Calu3 (cell line): ENCODE data around the gene BEST2. TPM values are rescaled to one million over a fixed set of nuclear protein-coding genes. Genes with fewer than 3 reads are reported as not detected.
"Not testable (repeated sequence)": the region's sequence is repeated elsewhere in the genome, so short reads cannot be mapped to it uniquely, and the experiment has no call there.

Experiments used
- BruUV-seq: library from RNA; stranded (reverse); fragments of 400-500 nt; replicated peaks from 2 replicates; lab custom pipeline; 2021; lab: Mats Ljungman, UMichigan
- CTCF ChIA-PET: fragments of 300-600 bp; sonication (Branson Sonifier 250); formaldehyde crosslinking; loops from one replicate; lab custom pipeline; 2022; ENCODE audit warnings: antibody characterized with exemption; lab: Charles Lee
- DNase-seq: peaks from one replicate; pipeline ENCODE4 v3.0.0; 2022
- H3K27ac Mint-ChIP-seq: one replicate; pipeline ENCODE4 v1.8.0; 2022; ENCODE audit warnings: mixed read lengths; ENCODE audit not compliant: unreplicated experiment
- H3K27me3 Mint-ChIP-seq: one replicate; pipeline ENCODE4 v1.8.0; 2022; ENCODE audit warnings: mixed read lengths; ENCODE audit not compliant: unreplicated experiment
- H3K36me3 Mint-ChIP-seq: one replicate; pipeline ENCODE4 v1.8.0; 2022; ENCODE audit warnings: mild to moderate bottlenecking, moderate library complexity, mixed read lengths; ENCODE audit not compliant: insufficient read depth, unreplicated experiment
- H3K4me1 Mint-ChIP-seq: one replicate; pipeline ENCODE4 v1.8.0; 2022; ENCODE audit warnings: mild to moderate bottlenecking, low read depth, mixed read lengths; ENCODE audit not compliant: unreplicated experiment
- H3K4me3 Mint-ChIP-seq: one replicate; pipeline ENCODE4 v1.8.0; 2022; ENCODE audit warnings: mild to moderate bottlenecking, low read depth, moderate library complexity, mixed read lengths; ENCODE audit not compliant: unreplicated experiment
- H3K9me3 Mint-ChIP-seq: one replicate; pipeline ENCODE4 v1.8.0; 2022; ENCODE audit warnings: low read depth, mixed read lengths; ENCODE audit not compliant: unreplicated experiment
- CTCF ChIP-seq: fragments of 200-600 bp; IDR thresholded peaks from one replicate; pipeline ENCODE4 v1.8.0; 2022; ENCODE audit warnings: antibody characterized with exemption; ENCODE audit not compliant: unreplicated experiment
- intact Hi-C: fragments of 100-400 bp; cut with micrococcal nuclease; formaldehyde crosslinking; loops from one replicate; pipeline ENCODE4 v1.10.0; 2022; ENCODE audit not compliant: unreplicated experiment
- total RNA-seq: library from RNA; stranded (reverse); gene quantifications from 2 replicates; pipeline ENCODE4 v1.2.3, GENCODE V29; 2022

BEST2 gene
- total RNA-seq, 1 experiment from 2014 or later: not detected

- no peaks in the 10 kb centered on the region for H3K4me1 Mint-ChIP-seq
- CTCF ChIA-PET: no interaction called here
- no peak overlapping the region for H3K27ac Mint-ChIP-seq
- H3K4me3 Mint-ChIP-seq: no peak overlapping the region
- H3K36me3 Mint-ChIP-seq: peaks cover 45% of the 10 kb centered on the region
- no peaks in the 10 kb centered on the region for H3K27me3 Mint-ChIP-seq
- no peak for TF ChIP-seq CTCF
- H3K9me3 Mint-ChIP-seq: no peaks in the 10 kb centered on the region
- no TSS peak for BruUV-seq
- intact Hi-C loops: no loop called here
- DNase-seq: no peak
Measured at GRCh38 chr19:12706332-12706718, 45.3 kb upstream of the BEST2 start.

GRCh38 chr19:12708641-12709040, 43.0 kb upstream of the BEST2 start:
- no peaks in the 10 kb centered on the region for H3K9me3 Mint-ChIP-seq
- CTCF ChIA-PET: interaction anchor here (0.7 kb wide), 1 partner anchor 1485 kb away, joined by 3 read pairs; no protein-coding TSS in a partner anchor
- no peak for DNase-seq
- intact Hi-C loops: no loop called here
- H3K4me1 Mint-ChIP-seq: no peaks in the 10 kb centered on the region
- TF ChIP-seq CTCF: no peak
- no peaks in the 10 kb centered on the region for H3K27me3 Mint-ChIP-seq
- H3K27ac Mint-ChIP-seq: no peak overlapping the region
- H3K36me3 Mint-ChIP-seq: peaks cover 45% of the 10 kb centered on the region
- no peak overlapping the region for H3K4me3 Mint-ChIP-seq
- BruUV-seq: no TSS peak

GRCh38 chr19:12711187-12711586, 40.4 kb upstream of the BEST2 start:
- Mint-ChIP-seq H3K4me3 (no peak overlapping the region), H3K9me3 (no peaks in the 10 kb centered on the region), H3K27ac (no peak overlapping the region), H3K36me3 (peaks cover 49% of the 10 kb centered on the region), H3K27me3 (no peaks in the 10 kb centered on the region), H3K4me1 (no peaks in the 10 kb centered on the region)
- BruUV-seq: no TSS peak
- no peak for DNase-seq
- CTCF ChIA-PET: no interaction called here
- intact Hi-C loops: no loop called here
- TF ChIP-seq CTCF: no peak

- H3K9me3 Mint-ChIP-seq, CTCF ChIA-PET, H3K4me3 Mint-ChIP-seq, H3K4me1 Mint-ChIP-seq, H3K27me3 Mint-ChIP-seq, intact Hi-C loops, BruUV-seq, H3K27ac Mint-ChIP-seq: not testable (repeated sequence)
- peak; percentile 37 for DNase-seq
- H3K36me3 Mint-ChIP-seq: peaks cover 50% of the 10 kb centered on the region
Measured at GRCh38 chr19:12712077-12712476, 39.5 kb upstream of the BEST2 start.

- H3K4me1 Mint-ChIP-seq, CTCF ChIA-PET, H3K4me3 Mint-ChIP-seq, H3K9me3 Mint-ChIP-seq, H3K27me3 Mint-ChIP-seq, BruUV-seq, H3K27ac Mint-ChIP-seq, intact Hi-C loops, DNase-seq: not testable (repeated sequence)
- H3K36me3 Mint-ChIP-seq: peaks cover 44% of the 10 kb centered on the region
Measured at GRCh38 chr19:12713304-12713703, 38.3 kb upstream of the BEST2 start.
